ENCODE measurements around the gene PIGS. TPM values are rescaled to one million over a fixed set of nuclear protein-coding genes. Genes with fewer than 3 reads are reported as not detected.
A peak's percentile ranks its signal among the peaks of the same experiment; 100 is the strongest.

PIGS gene
- total and polyA plus RNA-seq, 2 of the 13 experiments (the other 11 are each of a cell fraction or from before 2014, with no cell fraction given): 31.7 to 42.6 TPM

DNA sequence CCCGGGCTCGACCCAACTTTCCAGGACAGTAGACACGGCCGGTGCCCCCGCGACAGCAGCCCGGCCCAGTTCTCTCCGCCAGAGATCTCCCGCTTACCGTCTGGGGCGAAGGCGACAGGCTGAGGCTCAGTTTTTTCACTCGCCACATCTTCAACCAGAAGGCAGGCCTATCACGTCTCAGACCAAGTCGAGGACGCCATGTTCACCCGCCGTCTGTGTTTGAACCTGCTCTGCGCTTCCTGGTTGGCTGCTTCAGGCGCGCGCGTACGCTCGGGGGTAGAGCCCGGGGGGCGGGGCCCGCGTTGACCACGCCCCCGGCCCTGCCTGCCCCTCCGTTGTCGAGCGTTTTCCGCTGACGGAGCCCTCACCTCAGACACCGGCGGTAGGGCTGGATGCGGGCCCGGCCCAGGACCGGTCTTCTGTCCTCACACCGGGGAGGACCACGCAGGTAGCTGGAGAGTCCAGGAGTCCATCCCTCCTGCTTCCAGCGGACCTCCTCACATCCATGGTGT, 27.5 kb upstream of the PIGS start, which contains the start of gene SPAG5 (continued):
- TF ChIP-seq SOX6 (IDR thresholded peaks at IDR 0.05): no peak
- peak; percentile 62 for TF ChIP-seq SOX6 (CRISPR knock-in tag; IDR thresholded peaks at IDR 0.05)
- peak; percentile 17 for TF ChIP-seq XRCC5 (optimal IDR thresholded peaks at IDR 0.05; ENCODE audit: low read length)
- TF ChIP-seq NR3C1 (CRISPR knock-in tag; IDR thresholded peaks at IDR 0.05): no peak
- TF ChIP-seq ARNT2 (CRISPR knock-in tag; IDR thresholded peaks at IDR 0.05; ENCODE audit: low read depth): peak; percentile 74
- TF ChIP-seq ZNF501 (CRISPR knock-in tag; IDR thresholded peaks at IDR 0.05): peak; percentile 82; the same call in 1 of the 2 replicates
- TF ChIP-seq, protein P1, sequence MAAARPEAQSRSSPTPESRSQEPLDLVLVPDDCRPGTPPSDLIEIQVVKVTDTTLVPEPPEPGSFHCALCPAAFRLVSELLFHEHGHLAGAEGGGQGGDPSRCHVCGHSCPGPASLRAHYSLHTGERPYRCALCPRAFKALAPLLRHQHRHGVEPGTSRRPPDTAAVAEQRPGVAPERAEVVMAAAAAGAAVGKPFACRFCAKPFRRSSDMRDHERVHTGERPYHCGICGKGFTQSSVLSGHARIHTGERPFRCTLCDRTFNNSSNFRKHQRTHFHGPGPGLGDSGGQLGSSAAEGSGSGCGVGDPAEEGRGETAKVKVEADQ (CRISPR knock-in tag; IDR thresholded peaks at IDR 0.05; ENCODE audit: borderline replicate concordance): no peak
- no peak; the same call in 1 of the 2 replicates for TF ChIP-seq KDM2A (CRISPR knock-in tag; IDR thresholded peaks at IDR 0.05; ENCODE audit: borderline replicate concordance, low read depth)
- no peak for TF ChIP-seq DPF2 (CRISPR knock-in tag; IDR thresholded peaks at IDR 0.05; ENCODE audit: borderline replicate concordance, low read depth)
- no peak; the same call in 1 of the 2 replicates for TF ChIP-seq ARNTL (CRISPR knock-in tag; IDR thresholded peaks at IDR 0.05)
- TF ChIP-seq ZNF446 (CRISPR knock-in tag; IDR thresholded peaks at IDR 0.05): no peak
- TF ChIP-seq, protein P2, sequence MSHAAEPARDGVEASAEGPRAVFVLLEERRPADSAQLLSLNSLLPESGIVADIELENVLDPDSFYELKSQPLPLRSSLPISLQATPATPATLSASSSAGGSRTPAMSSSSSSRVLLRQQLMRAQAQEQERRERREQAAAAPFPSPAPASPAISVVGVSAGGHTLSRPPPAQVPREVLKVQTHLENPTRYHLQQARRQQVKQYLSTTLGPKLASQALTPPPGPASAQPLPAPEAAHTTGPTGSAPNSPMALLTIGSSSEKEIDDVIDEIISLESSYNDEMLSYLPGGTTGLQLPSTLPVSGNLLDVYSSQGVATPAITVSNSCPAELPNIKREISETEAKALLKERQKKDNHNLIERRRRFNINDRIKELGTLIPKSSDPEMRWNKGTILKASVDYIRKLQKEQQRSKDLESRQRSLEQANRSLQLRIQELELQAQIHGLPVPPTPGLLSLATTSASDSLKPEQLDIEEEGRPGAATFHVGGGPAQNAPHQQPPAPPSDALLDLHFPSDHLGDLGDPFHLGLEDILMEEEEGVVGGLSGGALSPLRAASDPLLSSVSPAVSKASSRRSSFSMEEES (CRISPR knock-in tag; IDR thresholded peaks at IDR 0.05): no peak
- TF ChIP-seq, protein P3, sequence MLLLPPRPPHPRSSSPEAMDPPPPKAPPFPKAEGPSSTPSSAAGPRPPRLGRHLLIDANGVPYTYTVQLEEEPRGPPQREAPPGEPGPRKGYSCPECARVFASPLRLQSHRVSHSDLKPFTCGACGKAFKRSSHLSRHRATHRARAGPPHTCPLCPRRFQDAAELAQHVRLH (CRISPR knock-in tag; IDR thresholded peaks at IDR 0.05; ENCODE audit: borderline replicate concordance, low read depth): no peak; the same call in 1 of the 2 replicates
- TF ChIP-seq, protein P4, sequence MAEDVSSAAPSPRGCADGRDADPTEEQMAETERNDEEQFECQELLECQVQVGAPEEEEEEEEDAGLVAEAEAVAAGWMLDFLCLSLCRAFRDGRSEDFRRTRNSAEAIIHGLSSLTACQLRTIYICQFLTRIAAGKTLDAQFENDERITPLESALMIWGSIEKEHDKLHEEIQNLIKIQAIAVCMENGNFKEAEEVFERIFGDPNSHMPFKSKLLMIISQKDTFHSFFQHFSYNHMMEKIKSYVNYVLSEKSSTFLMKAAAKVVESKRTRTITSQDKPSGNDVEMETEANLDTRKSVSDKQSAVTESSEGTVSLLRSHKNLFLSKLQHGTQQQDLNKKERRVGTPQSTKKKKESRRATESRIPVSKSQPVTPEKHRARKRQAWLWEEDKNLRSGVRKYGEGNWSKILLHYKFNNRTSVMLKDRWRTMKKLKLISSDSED (CRISPR knock-in tag; IDR thresholded peaks at IDR 0.05): no peak
- TF ChIP-seq, protein P5, sequence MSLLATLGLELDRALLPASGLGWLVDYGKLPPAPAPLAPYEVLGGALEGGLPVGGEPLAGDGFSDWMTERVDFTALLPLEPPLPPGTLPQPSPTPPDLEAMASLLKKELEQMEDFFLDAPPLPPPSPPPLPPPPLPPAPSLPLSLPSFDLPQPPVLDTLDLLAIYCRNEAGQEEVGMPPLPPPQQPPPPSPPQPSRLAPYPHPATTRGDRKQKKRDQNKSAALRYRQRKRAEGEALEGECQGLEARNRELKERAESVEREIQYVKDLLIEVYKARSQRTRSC (CRISPR knock-in tag; IDR thresholded peaks at IDR 0.05; ENCODE audit: low read depth): no peak
- TF ChIP-seq, protein P6, sequence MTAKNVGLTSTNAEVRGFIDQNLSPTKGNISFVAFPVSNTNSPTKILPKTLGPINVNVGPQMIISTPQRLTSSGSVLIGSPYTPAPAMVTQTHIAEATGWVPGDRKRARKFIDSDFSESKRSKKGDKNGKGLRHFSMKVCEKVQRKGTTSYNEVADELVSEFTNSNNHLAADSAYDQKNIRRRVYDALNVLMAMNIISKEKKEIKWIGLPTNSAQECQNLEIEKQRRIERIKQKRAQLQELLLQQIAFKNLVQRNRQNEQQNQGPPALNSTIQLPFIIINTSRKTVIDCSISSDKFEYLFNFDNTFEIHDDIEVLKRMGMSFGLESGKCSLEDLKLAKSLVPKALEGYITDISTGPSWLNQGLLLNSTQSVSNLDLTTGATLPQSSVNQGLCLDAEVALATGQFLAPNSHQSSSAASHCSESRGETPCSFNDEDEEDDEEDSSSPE (CRISPR knock-in tag; IDR thresholded peaks at IDR 0.05): peak; percentile 97
- no peak for TF ChIP-seq ZFP41 (CRISPR knock-in tag; IDR thresholded peaks at IDR 0.05; ENCODE audit: borderline replicate concordance)
- TF ChIP-seq, protein P7, sequence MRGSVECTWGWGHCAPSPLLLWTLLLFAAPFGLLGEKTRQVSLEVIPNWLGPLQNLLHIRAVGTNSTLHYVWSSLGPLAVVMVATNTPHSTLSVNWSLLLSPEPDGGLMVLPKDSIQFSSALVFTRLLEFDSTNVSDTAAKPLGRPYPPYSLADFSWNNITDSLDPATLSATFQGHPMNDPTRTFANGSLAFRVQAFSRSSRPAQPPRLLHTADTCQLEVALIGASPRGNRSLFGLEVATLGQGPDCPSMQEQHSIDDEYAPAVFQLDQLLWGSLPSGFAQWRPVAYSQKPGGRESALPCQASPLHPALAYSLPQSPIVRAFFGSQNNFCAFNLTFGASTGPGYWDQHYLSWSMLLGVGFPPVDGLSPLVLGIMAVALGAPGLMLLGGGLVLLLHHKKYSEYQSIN (CRISPR knock-in tag; IDR thresholded peaks at IDR 0.05; ENCODE audit: borderline replicate concordance): no peak
- TF ChIP-seq ZNF709 (CRISPR knock-in tag; IDR thresholded peaks at IDR 0.05): peak; percentile 41; the same call in 1 of the 2 replicates
- TF ChIP-seq, protein P8, sequence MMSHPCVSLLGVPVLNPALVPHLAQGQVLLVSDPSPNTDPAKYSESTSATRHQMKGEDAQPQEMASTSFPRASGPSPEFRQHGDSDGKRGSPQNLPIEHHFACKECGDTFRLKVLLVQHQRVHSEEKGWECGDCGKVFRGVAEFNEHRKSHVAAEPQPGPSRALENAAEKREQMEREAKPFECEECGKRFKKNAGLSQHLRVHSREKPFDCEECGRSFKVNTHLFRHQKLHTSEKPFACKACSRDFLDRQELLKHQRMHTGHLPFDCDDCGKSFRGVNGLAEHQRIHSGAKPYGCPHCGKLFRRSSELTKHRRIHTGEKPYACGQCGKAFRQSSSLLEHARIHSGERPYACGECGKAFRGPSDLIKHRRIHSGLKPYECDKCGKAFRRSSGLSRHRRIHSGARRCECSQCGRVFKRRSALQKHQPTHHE (CRISPR knock-in tag; IDR thresholded peaks at IDR 0.05; ENCODE audit: borderline replicate concordance): no peak
- no peak; the same call in 1 of the 2 replicates for TF ChIP-seq KMT2A (CRISPR knock-in tag; IDR thresholded peaks at IDR 0.05)
